HUDEP-2 (cell line): ENCODE data around the gene RHOBTB3.

Experiments used
- DNase-seq, 76 experiments: peaks; one replicate each; lab custom pipeline; 2025; ENCODE audit not compliant: unreplicated experiment in 76 of 76; lab: John Stamatoyannopoulos, UW

RHOBTB3 gene

DNA sequence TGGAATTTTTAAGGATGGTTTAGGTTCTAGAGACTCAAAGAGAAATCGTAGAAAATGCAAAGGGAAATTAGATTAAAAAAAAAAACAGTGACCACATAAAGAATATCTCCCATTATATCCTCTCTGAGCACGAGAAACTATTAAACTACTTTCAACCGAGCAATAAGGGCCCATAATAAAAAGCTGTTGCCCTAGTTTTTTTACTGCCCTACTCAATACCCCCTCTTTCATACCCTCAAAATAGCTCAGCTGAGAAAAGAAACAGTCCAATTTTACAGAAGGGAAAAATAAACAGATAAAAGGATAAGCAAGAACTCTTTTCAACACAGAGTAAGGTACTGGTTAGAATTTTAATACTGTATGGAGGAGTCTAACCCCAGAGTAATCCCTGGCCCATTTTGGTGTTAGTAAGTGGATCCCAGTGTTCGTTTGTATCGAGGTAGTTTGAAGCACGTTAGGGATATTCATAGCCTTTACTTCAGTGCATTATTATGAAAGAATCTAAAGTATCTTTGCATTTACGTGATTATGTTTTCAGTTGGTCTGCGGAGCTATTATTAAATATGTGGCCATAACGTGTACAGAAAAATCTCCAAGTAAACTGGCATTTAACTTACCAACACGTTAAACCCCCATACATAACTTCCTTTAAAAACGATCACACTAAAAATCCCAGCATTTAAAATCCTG is 980 bp upstream of the RHOBTB3 start:
- peak in 3 of 76 experiments; percentile 15 to 27 (median 26) for DNase-seq

DNA sequence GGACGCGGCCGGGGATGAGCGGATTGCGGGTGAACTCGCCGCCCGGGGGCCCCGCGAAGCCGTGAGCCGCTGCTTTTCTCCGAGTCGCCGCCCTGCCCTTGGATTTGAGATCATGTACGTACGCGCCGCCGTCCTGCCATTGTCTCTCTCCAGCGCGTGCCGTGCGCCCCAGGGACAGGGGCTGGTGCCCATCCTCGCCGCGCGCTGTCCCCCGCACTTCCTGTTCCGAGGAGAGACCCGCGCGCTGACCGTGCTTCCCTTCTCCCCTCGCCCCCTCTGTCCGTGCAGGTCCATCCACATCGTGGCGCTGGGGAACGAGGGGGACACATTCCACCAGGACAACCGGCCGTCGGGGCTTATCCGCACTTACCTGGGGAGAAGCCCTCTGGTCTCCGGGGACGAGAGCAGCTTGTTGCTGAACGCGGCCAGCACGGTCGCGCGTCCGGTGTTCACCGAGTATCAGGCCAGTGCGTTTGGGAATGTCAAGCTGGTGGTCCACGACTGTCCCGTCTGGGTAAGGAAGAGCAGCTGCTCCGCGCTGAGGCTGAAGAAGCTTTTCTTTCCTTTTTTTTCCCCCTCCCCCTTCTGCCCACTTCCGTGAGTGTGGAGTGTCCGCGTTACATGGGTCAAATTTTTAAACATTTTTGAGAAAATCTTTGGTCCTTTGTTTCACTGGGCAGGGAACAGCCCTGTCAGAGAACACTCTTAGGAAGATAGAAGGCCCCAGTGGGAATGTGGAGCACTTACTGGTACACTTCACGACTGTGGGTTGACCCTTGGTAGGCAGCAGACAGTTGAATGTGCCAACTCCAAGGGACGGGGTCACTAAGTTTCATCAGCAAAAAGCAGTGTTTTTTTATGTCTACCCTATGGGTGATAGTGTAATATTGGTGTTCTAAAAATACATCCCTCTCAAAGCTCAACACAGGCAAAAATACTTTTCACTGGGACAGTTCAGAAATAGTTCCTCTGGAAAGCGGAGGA is 727 bp downstream of the RHOBTB3 start:
- DNase-seq, result peak in 44 of 76 experiments; percentile 6 to 63 (median 32)

DNA sequence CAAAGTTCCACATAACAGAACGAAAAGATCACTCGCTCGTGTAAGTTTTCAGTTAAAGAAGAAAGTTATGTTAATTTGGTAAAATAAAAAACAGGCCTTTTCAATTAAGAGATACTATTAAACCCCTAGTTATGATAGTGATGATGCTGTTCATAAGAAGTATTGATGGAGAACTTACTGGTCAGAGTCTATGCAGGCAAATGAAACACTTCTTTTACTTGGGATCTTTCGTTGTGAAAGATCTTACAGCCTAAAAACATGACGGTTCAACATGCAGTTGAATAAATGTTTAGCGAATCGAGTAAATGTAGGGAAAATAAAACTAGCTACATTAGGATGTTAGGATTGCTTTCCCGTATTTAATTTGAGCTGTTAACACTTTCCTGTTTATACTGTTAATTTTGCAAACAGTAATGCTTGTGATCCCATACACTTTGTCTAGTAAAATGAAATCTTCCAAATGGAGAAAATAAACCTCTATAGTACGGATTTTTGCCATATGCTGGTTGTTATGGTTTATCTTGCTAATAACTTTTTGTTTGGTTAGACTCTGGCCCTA is 2.0 kb downstream of the RHOBTB3 start:
- no peak for DNase-seq

DNA sequence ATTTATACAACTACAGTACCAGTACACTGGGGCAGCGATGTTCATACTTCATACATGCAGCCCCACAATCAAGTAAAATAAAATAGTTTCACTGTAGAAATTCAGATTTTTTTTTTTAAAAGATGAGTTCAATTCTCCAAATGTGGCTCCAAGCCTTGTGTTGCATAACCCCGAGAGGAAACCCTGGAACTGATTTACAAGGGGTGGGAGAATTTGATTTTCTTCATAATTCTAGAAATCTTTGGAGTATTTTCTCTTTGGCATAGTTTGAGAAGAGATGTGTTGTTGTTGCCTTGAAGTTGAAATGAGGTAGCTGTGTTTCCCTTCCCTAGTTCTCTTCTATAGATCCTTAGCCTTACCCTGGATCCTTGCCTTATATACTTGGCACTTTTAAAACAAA is 3.1 kb downstream of the RHOBTB3 start:
- no peak for DNase-seq

DNA sequence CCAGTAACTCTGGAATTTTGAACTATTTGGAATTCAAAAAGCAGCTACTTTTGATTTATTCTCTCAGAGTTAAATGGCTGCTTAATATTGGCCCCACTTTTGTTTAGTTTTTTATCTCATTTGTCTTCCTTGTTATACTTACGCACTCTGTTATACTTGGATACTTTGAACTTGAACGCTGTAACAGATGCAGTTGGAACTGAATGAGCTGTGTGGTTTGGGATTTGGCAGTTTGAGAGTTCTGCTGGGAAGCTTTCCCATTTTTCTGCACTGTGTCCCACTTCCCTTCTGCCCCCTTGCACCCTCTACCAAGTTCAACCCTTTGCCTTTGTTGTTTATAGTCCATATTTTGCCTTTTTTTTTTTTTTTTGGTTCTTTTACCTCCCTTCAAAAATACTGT is 3.8 kb downstream of the RHOBTB3 start:
- DNase-seq, result no peak

DNA sequence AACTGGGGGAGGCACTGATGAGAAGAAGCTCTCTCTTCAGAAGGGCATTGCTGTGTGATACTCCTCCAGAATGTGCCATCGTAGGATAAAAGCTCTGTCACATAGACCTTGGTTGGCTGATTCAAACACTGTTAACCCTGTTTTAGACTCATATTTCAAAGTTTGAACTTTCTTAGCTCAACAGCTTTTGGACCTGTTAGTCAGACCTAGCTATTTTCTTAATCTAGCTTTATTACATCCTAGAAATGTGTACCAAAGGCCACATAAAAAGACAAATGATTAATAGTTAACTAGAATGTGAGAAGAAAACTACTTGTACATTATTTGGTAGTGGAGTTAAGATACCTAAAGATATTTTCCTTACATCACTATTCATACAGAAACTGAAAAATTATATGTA is 4.3 kb downstream of the RHOBTB3 start:
- DNase-seq, result peak in 1 of 76 experiments; percentile 22

DNA sequence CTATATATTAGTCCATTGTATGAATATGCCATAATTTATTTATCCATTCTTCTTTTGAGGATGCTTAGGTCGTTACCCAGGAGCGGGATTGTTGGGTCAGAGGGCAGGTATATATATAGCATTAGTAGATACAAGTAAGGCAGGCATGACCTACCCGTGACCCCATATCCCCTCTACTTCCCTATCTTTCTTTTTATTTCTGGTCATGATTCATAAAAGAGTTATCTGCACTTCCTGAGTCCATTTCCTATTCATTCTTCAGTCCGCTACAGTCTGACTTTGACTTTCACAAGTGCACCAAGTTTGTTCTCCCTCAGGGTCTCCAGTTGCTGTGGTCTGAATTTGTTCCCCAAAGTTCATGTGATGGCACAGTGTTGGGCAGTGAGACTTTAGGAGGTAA is 6.9 kb downstream of the RHOBTB3 start:
- no peak for DNase-seq

DNA sequence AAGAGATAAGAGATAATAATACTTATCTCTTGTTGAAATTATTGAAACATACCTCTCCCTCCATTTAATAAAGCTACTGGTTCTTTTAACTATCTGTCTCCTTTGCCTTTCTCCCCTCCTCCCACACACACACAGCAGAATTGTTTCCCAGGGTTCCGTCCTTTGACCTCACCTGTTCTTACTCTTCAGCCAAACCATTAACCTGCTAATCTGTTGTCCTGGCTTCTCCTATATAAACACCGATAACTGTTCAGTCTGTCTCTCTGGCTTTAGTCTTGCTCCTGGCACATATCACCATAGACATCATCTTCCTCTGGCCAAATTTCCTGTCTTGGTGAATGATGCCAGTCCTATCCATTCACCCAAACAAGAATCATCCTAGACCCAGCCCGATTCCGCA is 7.7 kb downstream of the RHOBTB3 start:
- DNase-seq, result no peak

DNA sequence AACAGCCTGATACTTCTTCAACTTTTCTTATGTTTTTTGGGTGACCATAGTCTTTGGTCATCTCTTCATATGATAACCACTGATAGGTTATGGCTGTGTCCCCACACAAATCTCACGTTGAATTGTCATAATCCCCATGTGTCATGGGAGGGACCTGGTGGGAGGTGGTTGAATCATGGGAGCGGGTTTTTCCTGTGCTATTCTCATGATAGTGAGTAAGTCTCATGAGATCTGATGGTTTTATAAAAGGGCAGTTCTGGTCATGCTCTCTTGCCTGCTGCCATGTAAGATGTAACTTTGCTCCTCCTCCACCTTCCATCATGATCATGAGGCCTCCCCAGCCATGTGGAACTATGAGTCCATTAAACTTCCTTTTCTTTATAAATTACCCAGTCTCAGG is 8.7 kb downstream of the RHOBTB3 start:
- no peak for DNase-seq

DNA sequence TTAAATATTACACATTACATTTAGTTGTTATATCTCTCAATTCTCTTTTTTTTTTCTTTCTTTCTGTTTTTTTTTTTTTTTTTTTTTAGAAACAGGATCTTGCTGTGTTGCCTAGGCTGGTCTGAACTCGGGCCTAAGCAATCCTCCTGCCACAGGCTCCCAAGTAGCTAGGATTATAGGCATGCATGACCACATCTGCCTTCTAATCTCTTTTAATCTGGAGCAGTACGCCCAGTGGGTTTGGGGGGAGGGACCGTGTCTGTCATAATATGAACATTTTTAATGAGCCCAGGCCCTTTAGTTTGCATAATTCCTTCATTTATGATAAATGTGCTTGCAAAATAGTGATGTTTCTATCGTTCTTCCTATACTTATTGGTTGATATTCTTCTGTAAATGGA is 10.3 kb downstream of the RHOBTB3 start:
- peak in 4 of 76 experiments; percentile 3 to 29 (median 12) for DNase-seq

DNA sequence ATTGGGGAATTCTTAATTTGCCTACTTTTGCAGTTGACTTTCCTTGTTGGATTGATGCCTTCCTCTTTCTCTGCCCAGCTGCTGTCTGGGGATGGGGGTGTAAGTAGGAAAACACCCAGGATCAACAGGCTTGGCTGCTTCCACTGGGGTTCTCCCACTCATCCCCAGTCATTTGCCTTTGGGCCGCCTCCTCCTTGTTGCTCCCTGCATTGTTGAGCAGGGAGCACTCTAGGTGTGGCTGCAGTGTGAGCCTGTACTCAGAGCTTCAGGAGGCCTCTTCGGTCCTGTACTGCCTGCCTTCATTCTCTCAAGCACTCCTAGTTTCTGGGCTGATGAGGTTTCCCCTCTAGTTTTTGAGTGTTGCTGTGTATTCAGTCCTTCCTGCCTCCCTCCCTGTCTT is 12.1 kb downstream of the RHOBTB3 start:
- DNase-seq, result no peak

DNA sequence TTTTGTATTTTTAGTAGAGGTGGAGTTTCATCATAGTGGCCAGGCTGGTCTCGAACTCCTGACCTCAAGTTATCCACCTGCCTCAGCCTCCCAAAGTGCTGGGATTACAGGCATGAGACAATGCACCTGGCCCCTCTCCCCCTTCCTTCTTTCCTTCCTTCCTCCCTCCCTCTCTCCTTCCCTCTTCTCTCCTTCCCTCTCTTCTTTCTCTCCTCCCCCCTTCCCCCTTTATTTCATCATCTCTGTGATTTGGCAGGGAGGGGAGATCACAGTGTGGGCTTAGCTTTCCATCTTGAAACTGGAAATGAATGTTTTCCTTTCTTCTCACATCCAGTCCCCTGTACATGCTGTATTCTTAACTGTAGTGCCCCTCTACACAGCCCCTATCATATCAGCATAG is 12.7 kb downstream of the RHOBTB3 start:
- no peak for DNase-seq

DNA sequence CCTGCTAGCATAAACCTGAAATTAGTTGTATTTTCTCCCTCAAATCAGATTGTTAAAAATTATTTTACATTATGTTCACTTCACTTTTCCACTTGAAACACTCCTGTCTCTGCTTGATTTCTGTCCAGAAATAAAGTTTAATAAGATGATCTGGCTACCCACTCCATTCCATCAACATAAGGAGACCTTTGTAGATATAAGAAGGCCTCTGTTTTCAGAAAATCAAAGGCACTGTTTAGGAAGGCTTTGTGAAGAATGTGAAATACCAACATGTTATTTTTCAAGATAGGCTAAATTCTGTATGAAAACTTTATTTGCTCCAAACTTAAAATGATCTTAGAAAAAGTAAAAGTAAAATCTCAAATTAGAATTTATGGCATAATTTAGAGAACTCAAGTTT is 15.1 kb downstream of the RHOBTB3 start:
- DNase-seq, result no peak

DNA sequence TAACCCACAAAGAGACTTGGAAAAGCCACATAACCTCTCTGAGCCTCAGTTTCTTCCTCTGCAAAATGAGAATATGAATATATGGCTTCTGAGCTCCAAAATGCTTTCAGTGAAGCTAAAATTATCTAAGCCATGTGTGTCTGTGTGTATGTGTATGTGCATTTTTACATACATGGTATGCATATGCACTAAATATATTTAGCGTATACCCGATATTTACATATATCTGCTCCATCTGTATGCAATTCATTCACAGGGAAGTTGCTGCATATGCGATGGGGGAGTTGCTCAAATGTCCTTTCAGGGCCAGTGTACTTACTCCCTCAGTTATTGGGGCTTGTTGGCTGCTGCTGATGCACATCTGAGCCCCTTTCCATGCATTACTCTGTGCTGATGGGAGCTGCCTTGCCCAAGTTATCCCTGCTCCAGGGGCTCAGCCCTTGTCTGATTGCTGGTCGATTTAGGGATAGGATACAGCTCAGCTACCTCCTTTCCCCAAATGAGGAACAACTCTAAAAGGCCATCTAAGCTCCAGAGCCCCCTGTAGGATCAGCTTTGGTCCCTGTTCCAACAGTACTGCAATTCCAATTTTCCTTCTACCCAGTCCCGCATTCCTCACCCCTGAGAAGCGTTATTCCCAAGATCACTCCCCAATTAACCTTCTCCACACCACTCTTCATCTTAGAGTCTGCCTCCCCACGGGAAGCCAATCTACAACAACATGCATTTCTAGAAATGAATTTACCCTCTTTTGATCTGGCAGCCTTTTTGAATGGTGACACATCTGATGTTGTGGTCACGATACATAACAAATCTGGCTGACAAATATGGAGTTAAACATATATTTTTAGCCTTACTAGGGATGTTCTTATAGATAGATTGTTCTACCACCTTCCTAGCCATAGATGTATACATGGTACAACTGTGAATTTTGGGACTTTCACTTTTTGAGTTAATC is 15.9 kb downstream of the RHOBTB3 start:
- DNase-seq, result no peak

DNA sequence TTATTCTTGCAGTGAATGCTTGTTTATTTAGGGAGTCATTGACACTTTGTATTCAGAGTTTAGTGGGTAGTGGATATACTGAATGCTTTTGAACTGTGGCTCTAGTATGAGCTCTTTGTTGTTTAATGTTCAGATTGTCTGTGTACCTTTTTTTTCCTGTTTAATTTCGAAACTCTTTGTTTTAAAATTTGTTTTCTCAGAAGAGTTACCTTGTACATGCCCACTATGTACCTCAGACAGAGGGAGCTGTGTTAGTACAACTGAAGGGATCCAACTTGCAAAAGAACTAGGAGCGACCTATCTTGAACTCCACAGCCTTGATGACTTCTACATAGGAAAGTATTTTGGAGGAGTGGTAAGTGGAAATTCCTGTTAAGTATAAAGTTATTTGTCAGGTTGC is 17.0 kb downstream of the RHOBTB3 start:
- no peak for DNase-seq

DNA sequence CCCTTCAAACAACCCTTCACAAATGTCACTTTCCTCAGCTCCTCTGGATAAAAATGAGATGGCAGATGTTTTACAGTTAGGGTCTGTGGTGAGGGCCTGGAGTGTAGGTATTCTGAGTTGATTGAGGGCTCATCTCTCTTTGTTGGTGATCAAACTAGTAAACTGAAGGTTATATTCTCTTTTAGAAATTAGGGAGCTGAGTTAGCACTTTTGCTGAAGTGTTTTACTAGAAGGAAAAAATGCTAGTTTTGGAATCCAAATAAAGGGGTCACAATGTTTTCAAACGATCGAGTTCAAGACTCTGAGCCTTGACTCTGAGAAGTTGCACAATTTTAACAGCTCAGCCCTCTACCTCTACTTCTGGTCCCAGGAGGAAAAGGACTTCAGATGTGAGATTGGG is 23.4 kb downstream of the RHOBTB3 start:
- DNase-seq, result no peak

DNA sequence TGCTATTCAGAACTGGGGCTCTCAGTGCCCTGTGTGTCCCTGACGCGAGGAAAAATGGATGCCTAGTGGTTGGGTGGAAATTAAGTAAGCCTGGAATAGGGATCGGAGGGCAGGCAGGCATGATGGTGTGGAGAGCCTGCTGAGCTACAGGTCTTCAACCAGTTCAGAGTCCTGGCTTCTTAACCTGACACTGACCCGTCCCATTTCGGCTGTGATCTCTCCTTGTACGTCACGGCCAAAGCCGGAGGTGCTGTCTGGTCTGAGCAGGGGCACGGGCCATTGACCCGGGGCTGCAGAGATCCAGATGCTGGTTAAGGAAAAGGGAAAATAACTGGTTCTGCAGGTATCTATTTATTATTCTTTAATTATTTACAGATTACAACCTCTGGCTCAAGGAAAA is 27.9 kb downstream of the RHOBTB3 start:
- no peak for DNase-seq

DNA sequence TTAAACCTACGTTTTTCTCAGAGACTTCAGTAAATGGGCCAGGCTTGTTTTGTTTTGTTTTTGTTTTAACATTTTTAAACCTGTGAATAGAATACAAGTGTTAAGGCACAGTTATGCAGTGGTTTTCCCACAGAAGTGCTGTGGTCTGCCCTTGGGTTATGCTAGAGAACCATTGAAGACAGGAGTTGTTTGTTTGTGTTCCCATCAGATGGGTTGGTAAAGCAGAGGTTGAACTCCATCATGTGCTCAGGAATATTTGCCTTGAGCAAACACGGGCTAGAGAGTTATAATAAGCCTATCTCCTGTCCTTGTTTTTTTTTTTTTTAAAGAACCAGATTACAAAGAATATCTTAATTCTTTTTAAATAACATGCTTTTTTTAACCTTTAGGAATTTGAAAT is 28.5 kb downstream of the RHOBTB3 start:
- DNase-seq, result no peak

DNA sequence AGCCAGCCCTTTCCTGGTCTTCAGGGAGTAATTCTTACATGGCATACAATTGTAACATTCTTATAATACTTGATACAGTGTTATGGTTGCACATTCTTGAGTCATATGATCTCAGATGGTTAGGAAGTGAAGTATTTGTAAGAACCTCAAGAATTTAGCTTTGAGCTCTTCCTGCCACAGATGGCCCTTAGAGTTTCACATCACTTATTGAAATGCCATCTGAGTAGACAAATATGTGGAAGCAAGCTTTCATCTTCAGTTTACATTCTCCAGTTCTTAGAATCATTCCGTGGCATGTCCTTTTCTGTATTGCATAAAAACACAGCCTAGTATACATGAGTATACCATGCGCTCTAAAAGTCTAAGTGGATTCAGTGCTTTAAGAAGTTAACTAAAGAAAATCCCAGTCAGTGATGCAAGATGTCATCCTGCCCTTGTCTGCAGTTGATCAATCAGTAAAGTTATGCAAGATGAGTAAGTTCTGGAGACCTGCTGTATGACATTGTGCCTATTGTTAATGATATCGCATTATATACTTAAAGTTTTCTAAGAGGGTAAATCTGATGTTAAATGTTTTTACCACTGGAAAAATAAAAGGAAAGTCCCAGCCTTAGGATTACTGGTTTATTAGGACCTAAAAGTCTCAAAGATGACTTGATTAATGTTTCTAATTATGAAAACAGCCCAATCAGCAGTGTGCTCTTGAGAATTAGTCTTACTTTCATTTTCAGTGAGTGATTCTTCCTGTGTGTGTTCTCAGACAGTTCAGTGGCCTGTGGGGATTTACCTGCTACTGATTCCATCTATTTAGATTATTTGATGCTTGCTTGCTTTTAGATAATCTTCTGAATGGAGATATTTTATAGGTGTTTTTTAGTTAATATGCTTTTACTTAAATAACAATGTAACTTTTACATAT is 29.4 kb downstream of the RHOBTB3 start:
- no peak for DNase-seq
